Calu3 (cell line): ENCODE data around the gene LRTM2. TPM values are rescaled to one million over a fixed set of nuclear protein-coding genes. Genes with fewer than 3 reads are reported as not detected.

Experiments
- BruUV-seq: library from RNA; stranded (reverse); fragments of 400-500 nt; replicated peaks from 2 replicates; lab custom pipeline; 2021; lab: Mats Ljungman, UMichigan
- CTCF ChIA-PET: fragments of 300-600 bp; sonication (Branson Sonifier 250); formaldehyde crosslinking; loops from one replicate; lab custom pipeline; 2022; ENCODE audit warnings: antibody characterized with exemption; lab: Charles Lee
- DNase-seq: peaks from one replicate; pipeline ENCODE4 v3.0.0; 2022
- H3K27ac Mint-ChIP-seq: one replicate; pipeline ENCODE4 v1.8.0; 2022; ENCODE audit warnings: mixed read lengths; ENCODE audit not compliant: unreplicated experiment
- H3K27me3 Mint-ChIP-seq: one replicate; pipeline ENCODE4 v1.8.0; 2022; ENCODE audit warnings: mixed read lengths; ENCODE audit not compliant: unreplicated experiment
- H3K36me3 Mint-ChIP-seq: one replicate; pipeline ENCODE4 v1.8.0; 2022; ENCODE audit warnings: mild to moderate bottlenecking, moderate library complexity, mixed read lengths; ENCODE audit not compliant: insufficient read depth, unreplicated experiment
- H3K4me1 Mint-ChIP-seq: one replicate; pipeline ENCODE4 v1.8.0; 2022; ENCODE audit warnings: mild to moderate bottlenecking, low read depth, mixed read lengths; ENCODE audit not compliant: unreplicated experiment
- H3K4me3 Mint-ChIP-seq: one replicate; pipeline ENCODE4 v1.8.0; 2022; ENCODE audit warnings: mild to moderate bottlenecking, low read depth, moderate library complexity, mixed read lengths; ENCODE audit not compliant: unreplicated experiment
- H3K9me3 Mint-ChIP-seq: one replicate; pipeline ENCODE4 v1.8.0; 2022; ENCODE audit warnings: low read depth, mixed read lengths; ENCODE audit not compliant: unreplicated experiment
- intact Hi-C: fragments of 100-400 bp; cut with micrococcal nuclease; formaldehyde crosslinking; loops from one replicate; pipeline ENCODE4 v1.10.0; 2022; ENCODE audit not compliant: unreplicated experiment
- total RNA-seq: library from RNA; stranded (reverse); gene quantifications from 2 replicates; pipeline ENCODE4 v1.2.3, GENCODE V29; 2022
- TF ChIP-seq, protein P1 (sequence below): fragments of 200-600 bp; IDR thresholded peaks from one replicate; pipeline ENCODE4 v1.8.0; 2022; ENCODE audit warnings: antibody characterized with exemption; ENCODE audit not compliant: unreplicated experiment

Gene LRTM2
- total RNA-seq, 1 experiment from 2014 or later, result not detected

GRCh38 chr12:1844223-1844622 lies 23.9 kb downstream of the LRTM2 start:
- Mint-ChIP-seq H3K4me1 (no peaks in the 10 kb centered on the region), H3K9me3 (no peaks in the 10 kb centered on the region), H3K27ac (no peak overlapping the region), H3K36me3 (no peaks in the 10 kb centered on the region), H3K27me3 (peaks cover 100% of the 10 kb centered on the region), H3K4me3 (no peak overlapping the region)
- intact Hi-C loops, result no loop called here
- CTCF ChIA-PET, result interaction anchor here (0.7 kb wide), 2 partner anchors 16 to 147 kb away, joined by 3 to 6 read pairs; no protein-coding TSS in a partner anchor
- no TSS peak for BruUV-seq
- TF ChIP-seq, protein P1, sequence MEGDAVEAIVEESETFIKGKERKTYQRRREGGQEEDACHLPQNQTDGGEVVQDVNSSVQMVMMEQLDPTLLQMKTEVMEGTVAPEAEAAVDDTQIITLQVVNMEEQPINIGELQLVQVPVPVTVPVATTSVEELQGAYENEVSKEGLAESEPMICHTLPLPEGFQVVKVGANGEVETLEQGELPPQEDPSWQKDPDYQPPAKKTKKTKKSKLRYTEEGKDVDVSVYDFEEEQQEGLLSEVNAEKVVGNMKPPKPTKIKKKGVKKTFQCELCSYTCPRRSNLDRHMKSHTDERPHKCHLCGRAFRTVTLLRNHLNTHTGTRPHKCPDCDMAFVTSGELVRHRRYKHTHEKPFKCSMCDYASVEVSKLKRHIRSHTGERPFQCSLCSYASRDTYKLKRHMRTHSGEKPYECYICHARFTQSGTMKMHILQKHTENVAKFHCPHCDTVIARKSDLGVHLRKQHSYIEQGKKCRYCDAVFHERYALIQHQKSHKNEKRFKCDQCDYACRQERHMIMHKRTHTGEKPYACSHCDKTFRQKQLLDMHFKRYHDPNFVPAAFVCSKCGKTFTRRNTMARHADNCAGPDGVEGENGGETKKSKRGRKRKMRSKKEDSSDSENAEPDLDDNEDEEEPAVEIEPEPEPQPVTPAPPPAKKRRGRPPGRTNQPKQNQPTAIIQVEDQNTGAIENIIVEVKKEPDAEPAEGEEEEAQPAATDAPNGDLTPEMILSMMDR, result no peak
- no peak for DNase-seq

DNA sequence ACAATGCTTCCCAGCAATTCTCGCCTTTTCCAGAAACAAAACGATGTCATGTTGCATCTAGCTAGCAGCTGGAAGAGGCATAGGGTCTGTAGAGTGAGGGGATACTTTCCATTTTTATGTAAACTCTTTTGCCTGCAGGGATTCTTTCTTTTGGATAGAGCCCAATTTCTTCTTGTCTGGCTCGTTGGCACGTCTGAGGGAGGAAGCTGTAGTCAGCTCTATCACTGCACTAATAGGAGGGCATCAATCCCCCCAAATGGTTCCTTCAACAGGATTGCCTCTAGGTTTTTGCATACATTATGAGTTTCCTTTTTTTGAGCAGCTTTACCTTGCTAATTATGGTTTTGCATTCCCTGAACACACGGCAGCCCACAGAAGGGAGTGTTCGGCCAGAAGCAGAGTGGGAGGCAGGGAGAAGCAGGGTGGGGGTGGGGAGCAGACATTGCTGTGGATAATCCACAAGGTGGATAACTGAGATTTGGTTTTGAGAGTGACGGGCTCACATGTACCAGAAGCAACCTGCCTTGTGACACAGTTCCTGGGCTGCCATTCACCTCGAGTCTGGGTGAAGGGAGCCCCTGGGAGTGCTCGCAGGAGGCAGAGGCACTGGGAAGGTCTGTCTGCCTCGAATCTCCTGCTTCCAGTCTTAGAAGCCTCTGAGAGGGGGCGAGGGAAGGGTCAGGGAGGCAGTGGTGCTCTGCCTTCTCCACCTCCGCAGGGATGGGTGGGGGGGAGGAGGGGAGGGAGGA lies 24.5 kb downstream of the LRTM2 start:
- H3K36me3 Mint-ChIP-seq, result no peaks in the 10 kb centered on the region
- BruUV-seq, result no TSS peak
- H3K4me1 Mint-ChIP-seq, result no peaks in the 10 kb centered on the region
- peaks cover 100% of the 10 kb centered on the region for H3K27me3 Mint-ChIP-seq
- intact Hi-C loops, result no loop called here
- no peaks in the 10 kb centered on the region for H3K9me3 Mint-ChIP-seq
- DNase-seq, result no peak
- CTCF ChIA-PET, result interaction anchor here (0.7 kb wide), 1 partner anchor 16 kb away, joined by 6 read pairs; no protein-coding TSS in a partner anchor
- TF ChIP-seq, protein P1, result no peak
- no peak overlapping the region for H3K4me3 Mint-ChIP-seq
- H3K27ac Mint-ChIP-seq, result no peak overlapping the region

DNA sequence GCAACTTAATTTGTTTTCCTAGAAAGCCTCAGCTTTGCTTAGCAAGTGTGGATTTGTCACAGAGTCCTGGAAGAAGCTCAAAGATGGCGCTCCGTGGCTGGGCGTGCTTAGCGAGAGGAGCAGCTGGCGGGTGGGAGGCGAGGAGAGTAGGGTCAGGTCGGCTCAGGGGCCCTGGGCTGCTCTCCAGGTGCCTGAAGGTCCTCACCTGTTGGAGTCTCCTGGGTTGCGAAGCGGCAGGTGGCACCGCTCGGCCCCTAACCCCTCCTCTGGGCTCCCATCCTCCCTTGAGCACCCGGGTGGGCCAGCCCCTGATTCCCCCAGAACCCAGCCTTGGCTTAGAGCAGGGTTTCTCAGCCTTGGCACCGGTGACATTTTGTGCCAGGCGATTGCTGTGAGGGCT lies 25.1 kb downstream of the LRTM2 start:
- Mint-ChIP-seq H3K4me1 (no peaks in the 10 kb centered on the region), H3K4me3 (no peak overlapping the region), H3K27ac (no peak overlapping the region), H3K36me3 (no peaks in the 10 kb centered on the region), H3K27me3 (peaks cover 97% of the 10 kb centered on the region), H3K9me3 (no peaks in the 10 kb centered on the region)
- intact Hi-C loops, result no loop called here
- CTCF ChIA-PET, result no interaction called here
- TF ChIP-seq, protein P1, result no peak
- no peak for DNase-seq
- BruUV-seq, result no TSS peak

- Mint-ChIP-seq H3K4me1 (no peaks in the 10 kb centered on the region), H3K27me3 (peaks cover 94% of the 10 kb centered on the region), H3K36me3 (no peaks in the 10 kb centered on the region), H3K9me3 (no peaks in the 10 kb centered on the region), H3K4me3 (no peak overlapping the region), H3K27ac (no peak overlapping the region)
- DNase-seq, result no peak
- TF ChIP-seq, protein P1, result no peak
- intact Hi-C loops, result no loop called here
- BruUV-seq, result no TSS peak
- CTCF ChIA-PET, result no interaction called here
Observed at GRCh38 chr12:1845886-1846285, 25.5 kb downstream of the LRTM2 start.
